NCI-H460 (cell line): Measurements from ENCODE around the gene ZNF444. TPM values are rescaled to one million over a fixed set of nuclear protein-coding genes. Genes with fewer than 3 reads are reported as not detected.

Experiments used
- DNase-seq: peaks from one replicate; pipeline ENCODE4 v3.0.0-alpha.2; 2016; ENCODE audit warnings: low read depth; ENCODE audit errors: extremely low read depth
- total RNA-seq: library from RNA; depleted of rRNA; stranded (reverse); fragments of >200 nt; shearing (Covaris generic); gene quantifications from 2 replicates; pipeline ENCODE4 v1.2.3, GENCODE V29; 2014

Gene ZNF444
- total RNA-seq, 1 experiment from 2014 or later: 9.0 TPM

DNA sequence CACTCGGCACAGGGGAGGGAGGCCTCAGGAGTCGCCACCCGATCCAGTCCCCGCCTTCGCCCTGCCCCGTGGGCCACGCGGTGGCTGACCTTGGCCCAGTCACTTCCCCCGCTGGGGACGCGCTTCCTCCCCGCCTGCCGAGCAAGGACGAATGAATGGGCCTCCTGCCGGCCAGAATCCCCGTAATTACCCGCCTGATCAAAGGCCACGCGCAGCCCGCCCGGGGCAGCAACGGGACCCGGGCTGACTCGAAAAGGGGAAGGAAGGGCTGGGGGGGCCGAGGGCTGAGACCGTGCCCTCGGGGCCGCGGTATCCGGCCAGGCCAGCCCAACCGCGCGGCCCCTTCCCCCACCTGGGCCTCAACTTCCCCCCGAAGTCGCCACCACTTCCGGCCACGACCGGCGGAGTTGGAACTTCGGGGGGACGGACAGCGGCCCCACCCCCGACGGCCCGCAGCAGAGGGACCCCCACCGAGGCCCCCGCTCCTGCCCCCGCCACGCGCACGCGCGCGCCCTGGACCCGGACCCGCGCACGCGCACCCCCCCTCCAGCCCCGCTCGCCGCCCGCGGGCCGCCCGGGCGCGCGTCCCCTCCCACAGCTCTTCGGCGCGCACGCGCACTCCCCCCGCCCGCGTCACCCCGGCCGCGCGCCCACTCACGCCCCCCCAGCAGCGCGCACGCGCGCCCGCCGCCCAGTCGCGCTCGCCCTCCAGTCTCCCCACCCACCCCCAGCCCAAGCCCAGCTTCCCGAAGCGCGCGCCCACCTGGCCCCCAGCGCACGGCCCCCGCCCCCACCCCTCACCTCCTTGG is 20.5 kb upstream of the ZNF444 start:
- DNase-seq: peak; percentile 45

DNA sequence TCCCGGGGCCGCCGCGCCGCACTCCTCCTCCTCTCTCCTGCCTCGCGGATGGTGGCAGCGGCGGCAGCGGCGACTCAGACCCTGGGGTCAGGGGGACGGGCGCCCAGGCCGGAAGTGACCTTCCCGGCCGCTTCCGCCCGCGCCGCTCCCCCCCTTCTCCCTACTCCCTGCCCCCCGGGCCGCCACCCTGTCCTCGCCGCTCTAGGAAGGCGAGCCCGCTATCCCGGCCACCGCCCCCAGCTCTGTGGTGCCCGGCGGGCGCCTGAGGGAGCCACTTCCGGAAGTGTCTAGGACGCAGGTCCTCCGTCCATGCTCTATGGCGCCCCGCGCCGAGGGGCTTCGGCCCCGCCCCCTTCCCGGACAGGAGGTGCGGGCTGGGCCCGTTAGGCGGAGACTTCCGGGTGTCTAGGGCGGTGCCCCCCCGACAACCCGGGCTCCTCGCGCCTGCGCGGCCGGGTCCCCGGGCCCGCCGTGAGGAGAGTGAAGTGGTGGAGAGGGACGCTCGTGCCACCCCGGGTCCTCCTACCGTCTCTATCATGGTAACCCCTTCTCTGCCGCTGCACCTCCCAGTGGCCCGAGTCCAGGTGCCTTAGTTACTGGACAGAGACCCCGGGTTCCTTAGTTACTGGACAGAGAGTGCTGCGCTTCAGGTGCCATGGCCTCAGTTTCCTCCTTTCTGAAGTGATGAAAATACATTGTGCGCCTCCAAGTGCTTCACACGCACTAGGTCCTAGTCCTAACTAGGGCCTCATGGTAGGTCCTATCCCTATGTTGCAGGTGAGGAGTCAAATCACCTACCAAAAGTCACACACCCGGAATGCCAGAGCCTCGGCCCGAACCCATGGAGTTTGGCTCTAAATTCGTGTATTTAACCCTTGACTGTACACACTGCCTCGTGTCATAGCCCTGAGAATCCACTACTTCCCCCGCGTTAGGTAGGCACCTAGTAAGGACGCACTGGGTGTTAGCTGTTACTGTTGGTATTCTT is 19.6 kb upstream of the ZNF444 start, which contains the start of gene ZNF787:
Gene ZNF787, minus strand, starts transcription at position 116 of the 988 bp plus-strand sequence. CDS start 18,078 bp downstream, outside the sequence.
- peak; percentile 89 for DNase-seq

DNA sequence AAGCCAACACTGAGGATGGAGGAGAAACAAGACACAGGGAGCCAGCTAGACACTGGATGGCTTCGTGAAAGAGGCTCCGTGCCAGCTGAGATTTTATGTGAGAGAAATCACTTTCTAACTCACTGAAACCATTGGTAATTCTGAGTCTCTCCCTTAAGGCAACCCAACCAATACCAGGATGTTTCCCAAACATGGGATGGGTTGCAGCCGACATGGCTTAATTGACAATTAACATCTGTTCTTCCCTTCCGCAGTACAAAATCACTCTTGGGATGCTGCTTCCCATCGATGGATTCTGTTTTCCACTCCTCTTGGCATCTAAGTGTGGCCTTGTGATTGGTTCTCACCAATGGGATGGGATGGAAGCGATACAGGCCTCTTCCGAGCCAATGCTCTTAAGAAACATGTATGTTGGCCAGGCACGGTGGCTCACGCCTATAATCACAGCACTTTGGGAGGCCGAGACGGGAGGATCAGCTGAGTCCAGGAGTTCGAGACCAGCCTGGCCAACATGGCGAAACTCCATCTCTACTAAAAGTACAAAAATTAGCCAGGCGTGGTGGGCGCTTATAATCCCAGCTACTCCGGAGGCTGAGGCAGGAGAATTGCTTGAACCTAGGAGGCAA is 17.7 kb upstream of the ZNF444 start:
- DNase-seq: no peak

DNA sequence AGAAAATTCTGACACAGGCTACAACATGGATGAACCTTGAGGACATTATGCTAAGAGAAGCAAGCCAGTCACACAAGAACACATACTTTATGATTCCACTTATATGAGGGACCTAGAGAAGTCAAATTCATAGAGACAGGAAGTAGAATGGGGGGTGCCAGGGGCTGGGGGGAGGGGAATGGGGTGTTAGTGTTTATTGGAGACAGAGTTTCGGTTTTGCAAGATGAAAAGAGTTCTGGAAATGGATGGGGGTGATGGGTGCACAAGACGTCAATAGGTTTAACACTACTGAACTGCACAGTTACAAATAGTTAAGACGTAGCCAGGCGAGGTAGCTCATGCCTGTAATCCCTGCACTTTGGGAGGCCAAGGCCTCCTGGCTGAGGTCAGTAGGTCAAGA is 16.5 kb upstream of the ZNF444 start:
- DNase-seq: no peak

DNA sequence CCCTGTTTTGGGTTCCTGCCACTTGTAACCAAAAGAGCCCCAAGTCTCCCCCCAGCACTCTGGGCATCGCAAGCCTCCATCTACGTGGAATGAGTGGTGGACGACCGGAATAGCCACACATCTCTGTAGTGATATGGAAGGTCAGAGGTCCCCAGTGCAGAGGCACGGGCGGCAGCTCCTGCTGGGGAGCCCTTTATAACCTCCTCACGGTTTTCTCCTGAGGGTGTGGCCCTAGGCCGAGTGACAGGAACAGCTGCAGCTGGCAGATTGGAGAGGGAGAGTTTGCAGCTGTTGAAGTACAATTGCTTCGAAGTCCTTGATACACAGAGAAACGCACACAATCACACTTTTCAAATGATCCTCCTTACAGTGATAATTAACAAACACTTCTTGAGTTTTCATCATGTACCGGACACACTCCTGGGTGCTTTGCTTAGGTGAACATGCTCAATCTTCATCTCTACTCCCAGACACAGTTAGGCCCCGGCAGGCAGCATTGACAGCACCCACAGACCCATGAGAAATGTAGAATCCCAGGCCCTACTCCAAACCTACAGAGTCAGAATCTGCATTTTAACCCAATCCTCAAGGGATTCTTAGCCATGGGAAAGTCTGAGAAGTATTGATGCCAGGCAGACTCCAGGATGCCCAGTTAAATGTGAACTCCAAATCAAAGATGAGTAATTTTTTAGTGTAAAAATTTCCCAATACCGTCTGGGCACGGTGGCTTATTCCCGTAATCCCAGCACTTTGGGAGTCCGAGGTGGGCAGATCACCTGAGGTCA is 15.1 kb upstream of the ZNF444 start:
- no peak for DNase-seq

DNA sequence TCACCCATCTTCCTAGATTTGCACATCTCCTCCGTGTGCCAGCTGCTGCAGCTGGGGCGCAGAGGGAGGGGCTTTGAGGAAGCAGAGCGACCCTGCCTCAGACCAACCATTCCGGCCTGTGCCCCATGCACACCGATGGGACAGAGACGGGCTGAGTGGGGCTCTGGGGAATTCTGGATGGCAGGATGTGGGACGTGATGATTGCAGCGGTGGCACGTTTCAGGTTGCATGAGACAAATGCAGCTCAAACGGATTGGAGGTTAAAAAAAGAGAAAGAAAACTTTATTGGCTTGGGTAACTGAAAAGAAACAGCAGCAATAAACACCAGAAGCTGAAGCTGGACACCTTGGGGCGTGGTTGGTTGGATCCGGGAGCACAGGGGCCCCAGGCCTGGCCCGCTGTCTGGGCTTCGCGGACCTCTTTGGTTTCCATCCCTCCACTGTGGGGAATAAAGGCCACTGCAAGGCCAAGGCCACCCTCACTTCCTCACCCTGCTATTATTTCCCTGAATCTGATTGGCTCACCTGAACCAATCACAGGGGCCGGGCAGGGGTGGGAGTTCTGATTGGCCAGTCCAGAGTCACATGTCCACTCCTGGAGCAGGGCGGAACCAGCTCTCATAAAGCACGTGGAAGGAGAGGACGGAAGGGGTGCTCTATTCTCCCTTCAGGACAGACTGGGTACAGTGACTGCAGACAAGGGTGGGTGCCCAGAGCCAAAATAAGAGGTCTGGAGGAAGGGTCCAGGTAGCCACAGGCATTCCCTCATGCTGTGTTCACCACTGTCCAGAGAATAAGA is 13.9 kb upstream of the ZNF444 start:
- no peak for DNase-seq

DNA sequence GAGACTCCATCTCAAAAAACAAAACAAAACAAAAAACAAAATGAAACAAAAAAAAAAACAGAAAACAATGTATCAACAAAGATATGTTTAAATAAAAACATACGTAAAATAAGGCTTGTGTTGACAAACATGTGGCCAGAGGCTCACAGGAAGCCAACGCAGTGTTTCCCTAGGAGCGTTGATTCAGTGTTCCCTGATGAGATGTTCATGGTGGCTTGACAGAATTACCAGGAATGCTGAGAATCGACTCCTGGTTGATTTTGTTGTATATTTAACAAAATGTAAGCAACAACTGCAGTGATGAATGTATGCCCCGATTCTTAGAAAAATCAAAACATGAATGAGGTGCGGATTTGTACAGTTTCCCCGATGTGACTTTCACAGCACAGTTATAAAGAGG is 11.1 kb upstream of the ZNF444 start:
- DNase-seq: no peak

DNA sequence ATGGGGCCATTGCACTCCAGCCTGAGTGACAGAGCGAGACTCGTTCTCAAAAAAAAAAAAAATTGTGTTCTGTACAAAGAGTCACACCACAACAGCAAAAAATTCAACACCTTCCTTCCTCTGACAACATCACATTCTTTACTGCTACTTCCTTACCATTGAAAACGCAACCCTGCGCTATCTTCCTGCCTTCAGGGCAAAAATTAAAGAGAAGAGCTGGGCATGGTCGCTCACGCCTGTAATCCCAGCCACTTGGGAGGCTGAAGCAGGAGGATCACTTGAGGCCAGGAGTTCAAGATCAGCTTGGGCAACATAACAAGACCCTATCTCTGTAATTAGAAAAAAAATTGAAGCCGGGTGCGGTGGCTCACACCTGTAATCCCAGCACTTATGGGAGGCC is 9.4 kb upstream of the ZNF444 start:
- DNase-seq: no peak

DNA sequence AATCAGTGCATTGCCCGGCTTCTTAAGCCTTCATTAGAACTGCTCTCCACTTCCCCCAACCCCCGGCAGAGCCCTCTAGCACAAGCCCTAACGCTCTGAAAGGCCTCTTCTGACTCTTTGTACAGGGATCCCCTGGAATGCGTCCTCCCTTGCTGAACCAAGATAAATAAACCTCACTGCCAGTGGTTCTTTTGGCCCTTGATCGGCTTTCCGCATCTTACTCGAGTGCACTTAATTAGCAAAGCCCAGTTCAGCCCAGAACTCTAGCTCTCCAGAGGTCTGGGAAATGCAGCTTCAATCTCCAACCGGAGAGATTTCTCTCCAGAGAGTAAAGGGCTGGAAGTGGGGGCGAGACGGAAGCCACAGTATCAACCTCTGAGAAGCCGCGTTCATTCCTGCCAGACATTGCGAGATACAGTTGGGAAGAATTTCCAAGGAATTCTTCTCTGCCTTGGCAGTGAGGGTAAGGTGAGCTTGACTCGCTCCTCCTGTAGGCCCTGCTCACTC is 8.7 kb upstream of the ZNF444 start:
- DNase-seq: no peak

DNA sequence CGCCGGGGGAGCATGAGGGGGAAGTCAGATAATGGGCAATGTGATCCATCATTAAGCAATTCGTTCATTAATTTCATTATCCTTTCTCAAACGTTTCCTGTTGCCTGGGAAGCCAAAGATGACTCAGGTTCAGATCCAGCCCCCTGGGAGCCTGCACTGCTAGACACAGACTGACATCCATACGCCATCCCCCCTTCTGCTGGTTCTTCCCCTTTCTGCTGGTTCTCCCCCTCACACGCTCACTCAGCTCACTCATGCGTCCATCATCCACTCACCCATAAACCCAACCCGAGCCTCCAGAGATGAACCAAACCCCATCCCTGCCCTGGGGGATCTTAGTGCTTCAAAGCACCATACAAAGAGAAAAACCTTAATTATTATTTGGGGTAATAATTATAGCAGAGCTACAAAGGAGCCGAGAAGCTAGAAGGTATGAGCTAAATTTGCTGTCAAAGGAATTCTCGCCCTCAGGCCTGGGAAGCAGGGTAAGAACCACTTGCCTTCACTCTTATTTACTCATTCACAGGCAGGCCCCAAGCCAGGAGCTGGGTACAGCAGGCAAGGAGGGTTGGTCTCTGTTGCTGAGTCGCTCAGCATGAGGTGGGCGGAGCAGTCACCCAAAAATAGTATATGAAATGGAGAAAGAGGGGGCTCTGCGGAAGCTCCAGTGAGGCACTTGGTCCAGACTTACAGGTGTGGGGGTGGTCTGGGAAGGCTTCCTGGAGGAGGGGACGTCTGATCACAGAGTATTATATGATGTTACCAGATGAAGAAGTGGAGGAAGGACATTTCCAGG is 7.0 kb upstream of the ZNF444 start:
- no peak for DNase-seq

DNA sequence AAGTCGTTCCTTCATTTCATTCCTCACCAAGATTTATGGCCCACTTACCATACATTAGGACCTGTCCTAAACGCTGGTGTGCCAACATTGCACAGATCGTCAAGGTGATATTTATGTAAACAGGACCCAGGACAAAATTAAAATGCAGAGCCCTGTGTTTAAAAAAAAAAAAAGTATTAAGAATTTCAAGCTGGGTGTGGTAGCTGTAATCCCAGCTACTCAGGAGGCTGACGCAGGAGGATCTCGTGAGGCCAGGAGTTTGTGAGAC is 6.5 kb upstream of the ZNF444 start:
- no peak for DNase-seq

DNA sequence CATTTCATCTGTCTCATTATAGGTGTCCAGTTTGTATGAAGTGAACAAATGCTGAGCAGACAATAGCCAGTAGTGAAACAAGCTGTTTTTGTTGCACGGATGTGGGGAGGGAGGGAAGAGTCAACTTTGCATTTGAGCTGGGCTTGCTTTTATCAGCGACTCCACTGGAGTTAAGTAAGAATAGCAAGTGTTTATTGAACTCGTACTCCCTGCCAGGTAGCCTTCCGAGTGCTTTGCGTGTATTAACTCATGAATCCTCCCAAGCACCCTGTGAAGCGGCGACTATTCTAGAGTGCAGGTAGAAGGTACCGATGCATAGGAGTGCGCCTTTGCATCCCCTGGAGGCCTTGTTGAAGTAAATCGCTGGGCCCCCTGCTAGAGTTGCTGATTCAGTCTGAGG is 4.7 kb upstream of the ZNF444 start:
- no peak for DNase-seq

DNA sequence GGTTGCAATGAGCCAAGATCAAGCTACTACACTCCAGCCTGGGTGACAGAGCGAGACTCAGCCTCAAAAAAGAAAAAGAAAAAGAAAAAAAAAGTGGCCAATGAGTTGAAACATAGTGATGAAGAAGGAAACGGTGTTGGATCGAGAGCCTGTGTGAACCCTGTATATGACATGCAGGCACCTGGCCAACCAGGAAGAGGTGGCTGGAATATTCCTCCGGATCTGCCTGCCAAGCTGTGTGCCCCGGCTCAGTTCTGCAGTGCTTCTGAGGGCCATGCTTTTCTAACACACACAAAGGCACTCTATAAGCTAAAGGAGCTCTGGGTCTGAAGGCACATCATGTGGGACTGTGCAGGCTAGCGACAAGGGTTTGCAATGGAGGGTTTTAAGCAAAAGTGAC is 3.7 kb upstream of the ZNF444 start:
- no peak for DNase-seq

DNA sequence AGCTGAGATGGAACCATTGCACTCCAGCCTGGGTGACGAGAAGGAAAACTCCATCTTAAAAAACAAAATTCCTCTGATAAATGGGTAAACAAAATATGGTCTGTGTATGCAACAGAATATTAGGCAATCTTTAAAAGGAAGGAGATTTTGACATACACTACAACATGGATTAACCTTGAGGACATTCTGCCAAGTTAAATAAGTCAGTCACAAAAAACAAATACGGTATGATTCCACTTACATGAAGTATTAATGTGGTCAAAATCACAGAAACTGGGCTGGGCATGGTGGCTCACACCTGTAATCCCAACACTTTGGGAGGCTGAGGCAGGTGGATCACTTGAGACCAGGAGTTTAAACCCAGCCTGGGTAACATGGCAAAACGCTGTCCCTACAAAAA is 3.0 kb upstream of the ZNF444 start:
- no peak for DNase-seq

DNA sequence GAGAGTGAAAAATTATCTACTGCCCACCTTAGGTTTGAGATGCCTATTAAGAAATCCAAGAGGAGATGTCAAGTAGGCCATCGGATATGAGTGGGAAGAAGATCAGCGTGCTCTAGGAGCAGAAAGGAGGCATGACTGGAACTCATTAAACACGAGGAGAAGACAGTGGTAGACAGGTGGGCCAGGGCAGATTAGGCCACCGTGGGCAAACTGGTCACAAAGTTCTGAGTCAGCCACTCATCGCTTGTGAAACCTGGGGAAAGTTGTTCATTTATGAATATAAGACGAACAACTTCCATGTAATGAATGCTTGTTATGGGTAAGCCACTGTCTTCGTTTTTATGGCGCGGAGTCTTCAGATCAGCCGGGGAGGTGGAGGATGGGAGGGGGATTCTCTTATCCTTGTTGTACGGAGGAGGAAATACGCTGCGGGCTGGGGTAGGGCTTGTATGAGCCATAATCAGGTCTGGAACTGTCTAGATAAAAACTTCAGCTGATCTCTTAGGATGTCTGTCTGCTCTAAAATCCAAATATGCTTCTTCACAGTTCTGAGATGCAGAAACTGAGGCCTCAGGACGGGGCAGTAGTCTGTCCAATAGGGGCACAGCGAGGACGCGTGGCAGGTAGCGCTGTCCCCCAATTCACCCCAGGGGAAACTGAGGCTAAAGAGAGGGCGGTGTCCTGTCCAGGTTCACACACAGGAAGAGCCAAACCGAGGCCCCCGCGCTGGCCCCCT is 1.1 kb upstream of the ZNF444 start:
- no peak for DNase-seq

DNA sequence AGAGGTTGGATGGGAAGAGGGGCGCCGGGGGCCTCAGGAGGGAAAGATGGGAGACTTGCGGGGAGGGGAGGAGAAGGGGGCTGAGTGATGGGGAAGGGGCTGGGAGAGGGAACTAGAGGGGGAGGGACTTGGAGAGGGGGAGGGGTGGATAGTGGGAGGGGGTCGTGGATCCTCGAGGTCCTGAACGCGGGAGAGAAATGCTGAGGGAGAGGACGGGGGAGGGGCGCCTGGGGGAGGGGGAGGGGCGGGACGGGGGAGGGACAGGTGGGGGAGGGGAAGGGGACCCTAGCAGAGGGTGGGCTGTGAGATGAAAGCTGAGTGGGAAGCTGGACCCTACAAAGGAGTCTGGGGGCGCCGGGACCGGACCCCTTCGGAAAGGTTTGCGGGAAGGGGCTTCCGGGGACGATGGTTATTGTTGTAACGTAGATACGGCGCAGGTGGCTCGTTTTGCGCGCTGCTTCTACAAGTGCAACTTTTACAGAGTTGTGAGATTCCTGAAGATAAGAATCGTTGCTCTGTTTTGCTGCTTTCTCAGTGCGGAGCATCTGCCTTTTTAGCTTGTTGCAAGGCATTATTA is 418 bp downstream of the ZNF444 start:
- DNase-seq: no peak

DNA sequence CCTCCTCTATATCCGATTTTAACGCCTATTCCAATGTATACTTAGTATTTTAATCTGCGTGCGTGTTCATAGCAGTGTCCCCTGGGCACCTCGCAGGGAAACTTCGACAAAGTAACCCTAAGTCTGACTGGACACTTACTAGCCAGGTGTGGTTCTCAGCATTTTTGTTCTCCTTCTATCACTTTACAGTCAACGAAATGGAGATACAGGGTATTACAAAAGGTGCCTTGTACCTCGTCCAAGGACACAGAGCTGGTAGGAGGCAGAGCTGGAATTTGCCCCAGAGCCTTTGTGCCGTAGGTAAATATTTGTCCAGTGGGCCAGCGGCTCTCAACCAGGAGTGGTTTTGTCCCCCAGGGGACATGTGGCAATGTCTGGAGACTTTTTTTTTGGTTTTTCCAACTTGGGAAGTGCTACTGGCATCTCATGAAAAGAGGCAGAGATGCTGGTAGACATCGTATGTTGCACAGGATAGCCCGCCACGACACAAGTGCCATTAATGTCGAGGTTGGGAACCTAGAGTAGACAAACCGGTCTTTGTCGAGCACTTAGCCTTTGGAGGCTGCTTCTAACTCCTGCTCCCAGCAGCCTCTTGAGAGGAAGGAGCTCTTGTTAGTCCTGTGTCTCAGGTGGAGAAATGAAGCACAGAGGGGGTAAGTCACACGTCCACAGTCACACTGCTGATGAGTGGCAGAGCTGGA is 1.1 kb downstream of the ZNF444 start:
- no peak for DNase-seq
